NCI-H510A treated with DMSO at 0.1 percent for 48 hours (cell line): ENCODE data around the gene OR52E6.

Experiments
- DNase-seq: peaks from one replicate; lab custom pipeline; 2025; lab: John Stamatoyannopoulos, UW

The OR52E6 gene

DNA sequence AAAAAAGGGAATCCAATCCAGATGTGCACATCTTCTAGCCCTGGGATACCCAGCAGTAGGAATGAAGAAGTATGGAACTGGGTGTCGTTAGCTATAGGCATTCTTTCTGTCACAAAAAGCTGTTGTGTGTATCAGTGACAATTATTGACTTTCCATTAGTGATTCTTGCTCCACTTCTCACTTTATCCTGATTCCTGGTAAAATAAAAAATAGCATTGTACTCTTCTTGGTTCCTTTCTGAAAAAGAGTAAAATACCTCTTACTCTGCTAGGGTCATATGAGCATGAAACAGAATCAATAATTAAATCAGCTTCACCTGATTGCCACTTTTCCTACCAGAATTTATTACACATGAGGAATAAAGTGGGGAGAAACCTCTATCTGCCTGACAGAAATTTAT is at the start of gene OR52E6:
Gene OR52E6, minus strand, starts transcription at position 101 of the 400 bp plus-strand sequence. Its CDS starts 0 bp downstream, at position 101.
- DNase-seq: no peak

DNA sequence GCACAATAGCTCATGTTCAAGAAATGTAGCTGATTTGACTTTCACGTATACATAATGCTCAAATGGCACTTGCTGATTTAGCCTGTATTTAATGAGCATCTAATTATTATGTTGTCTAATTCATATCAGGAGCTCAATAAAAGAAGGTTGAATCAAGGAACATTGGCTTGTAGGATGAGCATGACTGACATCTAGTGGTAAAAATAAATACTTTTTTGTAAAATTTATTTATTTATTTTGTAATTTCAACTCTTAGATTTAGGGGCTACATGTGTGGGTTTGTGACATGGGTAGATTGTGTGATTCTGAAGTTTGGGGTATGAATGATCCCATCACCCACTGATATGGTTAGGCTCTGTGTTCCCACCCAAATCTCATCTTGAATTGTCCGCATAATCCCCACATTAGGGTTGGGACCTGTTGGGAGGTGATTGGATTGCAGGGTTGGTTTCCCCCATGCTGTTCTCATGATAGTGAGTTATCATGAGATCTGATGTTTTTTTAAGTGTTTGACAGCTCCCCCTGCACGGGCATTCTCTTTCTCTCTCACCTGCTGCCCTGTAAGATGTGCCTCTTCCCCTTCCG is 49.6 kb upstream of the OR52E6 start:
- peak; percentile 6 for DNase-seq

DNA sequence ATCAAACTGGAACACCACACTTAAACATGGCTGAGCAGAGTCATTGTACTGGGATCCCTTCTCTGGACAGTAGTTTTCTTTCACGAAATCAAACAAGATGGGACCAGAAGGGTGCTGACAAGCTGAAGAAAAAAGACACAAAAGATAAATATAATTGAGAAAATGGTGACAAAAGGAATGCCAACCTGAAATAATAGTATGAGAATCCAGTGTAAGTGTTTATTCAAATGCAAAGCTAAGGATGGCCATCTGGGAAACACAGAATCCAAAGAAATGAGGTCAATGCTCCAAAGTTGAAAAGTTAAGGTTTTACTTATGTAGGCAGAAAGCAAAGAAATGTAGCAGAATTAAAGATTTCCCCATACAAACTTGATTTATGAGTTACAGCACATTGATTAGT is 46.0 kb upstream of the OR52E6 start:
- no peak for DNase-seq

DNA sequence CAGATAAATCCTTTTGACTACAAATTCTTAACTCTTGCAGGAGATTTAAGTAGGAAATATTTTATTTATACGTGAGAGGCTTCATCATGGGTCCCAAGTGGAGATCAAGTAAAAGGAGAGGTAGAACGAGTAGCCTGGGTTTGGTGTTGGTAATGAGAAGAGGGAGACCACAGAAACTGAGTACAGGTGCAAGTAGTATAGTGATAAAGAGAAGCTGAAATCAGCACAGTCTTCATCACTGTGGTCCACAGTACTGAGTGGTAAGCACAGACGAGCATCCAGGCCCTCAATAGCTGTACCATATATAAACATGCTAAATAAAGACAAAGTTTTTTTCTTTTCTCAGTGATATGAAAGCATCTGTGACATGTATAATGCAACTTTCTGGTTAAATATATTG is 45.5 kb upstream of the OR52E6 start:
- no peak for DNase-seq

DNA sequence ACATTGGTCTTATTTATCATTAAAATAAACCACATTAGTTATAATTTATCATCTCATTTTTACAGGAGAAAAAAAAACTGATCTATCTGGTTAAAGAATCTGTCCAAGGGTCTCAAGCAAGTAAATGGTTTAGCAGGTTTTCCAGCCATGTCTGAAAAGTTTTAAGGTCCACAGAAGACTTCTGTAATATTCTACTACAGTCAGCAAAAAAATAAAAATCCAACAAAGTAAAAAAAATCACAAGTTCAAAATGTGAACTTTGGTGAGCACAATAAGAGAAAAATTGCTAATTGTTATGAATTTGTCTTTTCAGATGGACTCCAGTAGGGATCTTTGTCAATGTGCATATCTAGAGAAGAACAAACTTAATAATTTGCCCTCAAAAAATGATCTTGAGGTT is 40.1 kb upstream of the OR52E6 start:
- DNase-seq: no peak

DNA sequence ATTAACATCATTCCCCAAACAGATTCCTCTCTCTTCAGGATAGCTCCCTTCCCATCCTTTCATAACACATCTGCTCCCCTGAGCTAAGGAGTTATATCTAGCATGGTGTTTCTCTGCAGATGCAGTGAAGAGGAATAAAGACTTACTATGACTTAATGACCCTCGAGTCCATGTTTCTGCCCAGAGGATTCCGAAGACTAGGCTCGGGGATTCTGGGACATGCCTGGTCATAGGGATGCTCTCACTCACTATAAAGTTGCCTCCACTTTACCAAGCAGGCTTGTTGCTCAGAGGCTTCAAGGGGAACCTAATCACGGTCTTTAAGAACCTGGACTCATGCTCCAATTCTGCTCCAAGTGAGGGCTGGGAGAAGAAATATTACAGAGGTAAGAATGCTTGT is 38.6 kb upstream of the OR52E6 start, which contains the start of gene OR52E4:
Gene OR52E4, plus strand, starts transcription at position 301 of the 400 bp plus-strand sequence. CDS start 3,664 bp downstream, outside the sequence.
- DNase-seq: no peak

DNA sequence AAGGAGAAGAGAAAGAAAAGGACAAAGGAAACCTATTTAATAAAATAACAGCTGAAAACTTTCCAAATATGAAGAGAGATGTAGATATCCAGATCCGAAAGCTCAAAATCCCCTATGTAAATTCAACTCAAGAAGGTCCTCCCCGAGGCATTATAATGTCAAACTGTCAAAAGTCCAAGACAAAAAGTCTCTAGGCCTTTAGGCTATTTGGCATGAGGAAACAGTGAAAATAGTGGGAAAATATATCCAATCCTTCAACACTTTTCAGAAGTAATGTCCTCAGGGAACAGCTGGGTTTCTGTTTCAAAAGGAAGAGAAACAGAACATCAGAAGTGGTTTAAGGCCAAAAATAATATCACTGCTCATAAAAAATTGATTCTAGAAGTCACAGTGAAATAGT is 36.9 kb upstream of the OR52E6 start:
- no peak for DNase-seq

DNA sequence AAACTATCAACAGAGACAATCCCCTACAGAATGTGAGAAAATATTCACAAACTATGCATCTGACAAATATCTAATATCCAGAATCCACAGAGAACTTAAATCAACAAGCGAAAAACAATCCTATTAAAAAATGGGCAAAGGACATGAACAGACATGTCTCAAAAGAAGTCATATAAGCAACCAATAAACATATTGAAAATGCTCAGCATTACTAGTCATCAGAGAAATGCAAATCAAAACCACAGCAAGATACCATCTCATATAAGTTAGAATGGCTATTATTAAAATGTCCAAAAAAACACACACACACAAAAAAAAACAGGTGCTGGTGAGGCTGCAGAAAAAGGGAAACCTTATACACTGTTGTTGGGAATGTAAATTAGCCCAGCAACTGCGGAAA is 24.1 kb upstream of the OR52E6 start:
- no peak for DNase-seq

DNA sequence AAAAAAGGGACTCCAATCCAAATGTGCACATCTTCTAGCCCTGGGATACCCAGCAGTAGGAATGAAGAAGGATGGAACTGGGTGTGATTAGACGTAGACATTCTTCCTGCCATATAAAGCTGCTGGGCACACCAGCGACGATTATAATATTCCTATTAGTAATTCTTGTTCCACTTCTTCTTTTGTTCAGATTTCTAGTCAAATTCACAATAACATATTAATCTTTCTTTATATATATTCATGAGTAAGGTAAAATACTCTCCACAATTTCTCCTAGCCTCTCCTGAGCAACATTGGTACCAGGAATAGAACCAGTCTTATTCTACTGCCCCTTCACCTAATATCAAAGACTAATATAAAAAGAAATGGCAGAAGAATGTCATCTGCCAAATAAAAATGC is 15.9 kb upstream of the OR52E6 start, which contains the start of gene OR52E8:
Gene OR52E8, minus strand, starts transcription at position 101 of the 400 bp plus-strand sequence. Its CDS starts 0 bp downstream, at position 101.
- no peak for DNase-seq

DNA sequence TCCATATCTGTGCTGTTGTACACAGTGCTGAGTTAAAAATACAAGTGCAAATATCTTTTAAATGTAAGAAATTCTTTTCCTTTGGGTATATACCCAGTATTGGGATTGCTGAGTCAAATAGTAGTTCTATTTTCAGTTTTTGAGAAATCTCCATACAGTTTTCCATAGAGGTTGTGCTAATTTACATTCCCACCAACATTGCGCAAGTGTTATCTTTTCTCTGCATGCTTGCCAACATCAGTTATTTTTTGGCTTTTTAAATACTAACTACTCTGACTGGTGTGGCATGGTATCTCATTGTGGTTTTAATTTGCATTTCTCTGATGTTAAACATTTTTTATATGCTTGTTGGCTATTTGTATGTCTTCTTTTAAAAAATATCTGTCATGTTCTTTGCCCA is 9.3 kb upstream of the OR52E6 start:
- no peak for DNase-seq

DNA sequence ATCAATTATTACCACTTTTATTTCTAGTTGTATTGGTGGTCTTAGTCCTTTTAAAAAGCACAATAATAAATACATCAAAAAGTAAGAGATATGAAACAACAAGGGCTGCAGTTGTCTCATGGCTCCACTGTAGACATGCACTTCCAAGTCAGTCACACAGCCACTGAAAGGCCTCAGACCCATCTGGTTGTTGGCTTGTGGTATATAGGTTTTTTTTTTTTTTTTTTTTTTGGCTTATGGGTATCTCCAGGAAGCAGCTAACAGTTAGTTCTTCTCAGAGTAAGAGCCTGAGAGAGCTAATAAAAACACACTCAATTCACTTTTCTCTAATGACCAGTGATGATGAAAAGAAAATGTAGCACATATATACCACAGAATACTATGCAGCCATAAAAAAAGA is 6.0 kb upstream of the OR52E6 start:
- DNase-seq: no peak

DNA sequence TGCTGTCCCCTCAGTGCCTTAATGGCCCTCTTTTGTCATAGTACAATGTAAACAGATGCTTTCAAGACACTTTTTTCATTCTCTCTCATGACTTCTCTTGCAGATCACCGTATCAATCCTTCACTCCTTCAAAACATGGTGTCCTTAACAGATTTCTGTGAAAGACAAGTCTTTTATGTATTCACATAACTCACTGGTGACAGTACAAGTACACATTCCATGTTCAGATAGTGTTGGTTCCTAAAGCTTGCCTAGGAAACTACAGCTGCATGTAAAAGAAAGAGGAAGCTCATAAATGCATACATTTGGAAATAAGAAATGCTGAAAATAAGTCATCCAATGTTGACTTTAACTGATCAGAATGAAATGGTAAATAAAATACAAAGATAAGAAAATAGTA is 5.0 kb upstream of the OR52E6 start:
- no peak for DNase-seq

DNA sequence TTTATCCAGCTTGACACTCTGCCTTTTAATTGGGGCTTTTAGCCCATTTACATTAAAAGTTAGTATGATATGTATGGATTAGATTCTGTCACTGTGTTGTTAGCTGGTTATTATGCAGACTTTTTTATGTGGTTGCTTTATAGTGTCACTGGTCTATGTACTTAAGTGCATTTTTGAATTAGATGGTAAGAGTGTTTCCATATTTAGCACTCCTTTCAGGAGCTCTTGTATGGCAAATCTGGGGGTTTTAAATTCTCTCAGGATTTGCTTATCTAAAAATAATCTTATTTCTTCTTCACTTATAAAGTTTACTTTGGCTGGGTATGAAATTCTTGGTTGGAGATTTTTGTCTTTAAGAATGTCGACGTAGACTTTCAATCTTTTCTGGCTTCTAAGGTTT is 4.0 kb downstream of the OR52E6 start:
- DNase-seq: no peak

DNA sequence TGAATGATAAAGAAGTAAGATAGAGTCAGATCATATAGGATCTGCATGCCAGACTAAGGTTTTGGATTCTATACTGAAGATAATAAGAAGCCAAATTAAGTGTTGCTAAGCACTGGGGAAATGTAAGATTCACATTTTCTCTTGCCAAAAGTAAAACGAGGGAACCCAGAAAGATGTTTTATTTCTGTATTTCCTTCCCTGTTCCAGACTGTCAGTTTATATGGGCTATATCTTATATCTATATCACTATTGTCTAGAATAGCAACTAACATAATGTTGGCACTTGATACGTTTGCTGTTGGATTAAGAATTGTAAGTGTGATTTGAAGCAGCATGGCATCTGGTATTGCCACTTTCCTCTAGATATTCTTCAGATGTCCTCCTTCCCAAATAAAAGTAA is 8.3 kb downstream of the OR52E6 start:
- no peak for DNase-seq

DNA sequence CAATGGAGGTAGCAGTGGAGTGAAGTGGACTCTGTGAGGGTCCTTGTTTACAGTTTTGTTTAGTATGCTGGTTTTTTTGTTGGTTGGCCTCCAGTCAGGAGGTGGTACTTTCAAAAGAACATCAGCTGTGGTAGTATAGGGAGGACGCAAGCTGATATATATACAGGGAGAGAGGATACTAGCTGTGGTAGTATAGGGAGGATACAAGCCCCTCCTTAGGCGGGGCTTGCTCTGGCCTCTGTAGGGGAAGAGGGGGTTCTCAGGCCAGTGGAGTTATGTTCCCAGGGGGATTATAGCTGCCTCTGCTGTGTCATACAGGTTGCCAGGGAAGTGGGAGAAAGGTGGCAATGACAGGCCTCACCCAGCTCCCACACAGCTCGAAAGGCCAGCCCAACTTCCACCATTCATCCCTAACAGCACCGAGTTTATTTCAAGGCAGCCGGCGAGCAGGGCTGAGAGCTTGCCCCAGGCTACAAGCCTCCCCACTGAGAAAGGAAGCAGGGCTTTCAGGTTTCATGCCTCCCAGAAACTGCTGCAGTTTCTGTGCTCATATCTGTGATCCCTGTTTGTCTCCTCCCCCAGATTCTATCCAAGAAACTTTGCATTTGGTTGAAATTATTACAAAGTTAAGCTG is 10.4 kb downstream of the OR52E6 start:
- DNase-seq: no peak

DNA sequence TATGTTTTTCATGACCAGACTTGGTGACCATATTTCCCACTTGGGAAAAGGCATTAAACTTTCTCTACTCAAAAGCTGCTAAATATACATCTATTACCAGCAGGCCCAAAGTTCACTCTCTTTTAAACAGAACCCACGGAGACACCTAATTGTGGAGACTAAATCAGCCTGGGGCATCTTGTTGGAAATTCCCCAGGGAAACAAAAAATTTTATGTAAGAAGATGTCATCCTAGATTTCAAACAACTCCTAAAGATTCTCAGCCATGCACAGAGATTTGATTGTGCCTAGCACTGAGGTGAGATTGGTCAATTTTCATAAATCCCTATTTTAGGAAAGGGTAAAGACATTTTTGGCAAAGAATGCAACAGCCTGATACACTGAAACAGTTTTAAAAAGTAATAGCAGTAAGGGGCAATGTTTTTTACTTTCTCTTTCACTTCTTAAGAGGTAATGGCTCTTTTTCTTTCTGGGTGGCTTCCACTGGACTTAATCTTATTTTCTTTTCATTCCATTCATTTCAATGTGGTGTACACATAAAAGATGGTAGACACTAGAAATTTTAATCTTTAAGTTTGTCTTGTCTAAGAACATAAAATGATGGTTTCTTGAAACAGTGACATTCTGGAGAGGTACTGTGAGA is 23.3 kb downstream of the OR52E6 start:
- no peak for DNase-seq

DNA sequence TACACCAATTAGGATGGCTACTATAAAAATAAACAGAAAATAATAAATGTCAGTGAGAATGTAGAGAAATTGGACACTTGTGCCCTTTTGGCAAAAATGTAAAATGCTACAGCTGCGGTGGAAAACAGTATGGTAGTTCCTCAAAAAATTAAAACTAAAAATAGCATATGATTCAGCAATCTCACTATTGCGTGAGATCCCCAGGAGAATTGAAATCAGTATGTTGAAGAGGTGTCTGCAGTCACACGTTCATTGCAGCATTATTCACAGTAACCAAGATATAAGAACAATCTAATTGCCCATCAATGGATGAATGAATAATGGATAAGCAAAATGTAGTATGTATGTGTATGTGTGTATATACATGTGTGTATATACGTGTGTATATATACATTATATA is 26.2 kb downstream of the OR52E6 start:
- DNase-seq: no peak

DNA sequence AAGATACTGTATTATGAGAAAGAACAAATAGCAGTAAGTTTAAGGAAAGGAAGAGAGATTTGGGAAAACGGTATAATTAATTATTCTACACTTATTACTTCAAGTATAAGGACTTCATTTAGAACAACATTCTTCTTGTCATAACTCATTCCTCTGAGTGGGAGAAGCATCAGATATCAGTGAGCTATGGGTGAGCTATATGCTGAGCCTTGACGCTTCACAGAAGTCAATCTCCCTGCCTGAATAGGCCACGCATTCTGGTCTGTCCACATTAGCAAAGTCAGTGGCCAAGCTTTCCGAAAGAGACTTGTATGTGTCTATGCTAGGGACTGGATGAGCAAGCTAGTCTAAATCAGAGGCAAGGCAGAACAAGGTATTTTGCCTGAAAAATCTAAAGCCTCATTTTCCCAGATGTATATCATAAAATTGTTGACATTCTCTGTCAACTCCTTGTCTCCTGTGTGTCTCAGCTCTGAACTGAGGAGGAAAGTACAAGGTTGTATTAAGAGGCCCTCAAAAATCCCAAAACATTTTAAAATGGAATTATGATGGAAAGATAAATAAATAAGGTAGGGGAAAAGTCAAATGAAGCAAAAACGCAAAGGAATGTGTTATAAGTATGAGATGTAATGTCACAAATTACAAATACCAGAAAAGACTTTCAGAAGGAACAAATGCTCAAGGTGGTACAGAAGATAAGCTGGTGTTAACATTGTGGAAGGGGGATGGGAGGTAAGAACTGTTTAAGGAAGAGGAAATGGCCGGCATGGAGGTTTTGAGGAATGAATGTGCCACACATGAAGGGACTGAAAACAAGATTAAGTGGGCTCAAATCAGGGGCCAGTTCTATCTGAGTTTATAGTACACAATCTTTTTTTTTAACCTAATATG is 31.5 kb downstream of the OR52E6 start:
- no peak for DNase-seq

DNA sequence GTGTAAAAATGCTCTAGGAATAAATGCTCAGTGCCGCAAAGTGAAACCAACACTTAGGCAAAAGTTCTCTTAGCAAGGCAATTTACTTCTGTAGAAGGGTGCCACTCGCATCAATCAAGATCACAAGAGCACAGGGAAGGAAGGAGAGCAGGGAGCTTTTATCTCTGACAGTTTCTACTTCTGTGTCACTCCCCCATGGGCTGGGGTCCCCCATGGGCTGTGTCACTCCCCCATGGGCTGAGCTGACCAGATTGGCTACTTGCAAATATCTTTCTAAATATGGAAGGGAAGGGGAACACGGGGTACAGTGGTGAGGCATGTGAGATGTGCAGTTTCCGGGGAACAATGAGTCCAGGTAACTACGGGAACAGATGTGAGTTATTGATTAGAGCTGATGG is 32.6 kb downstream of the OR52E6 start:
- no peak for DNase-seq

DNA sequence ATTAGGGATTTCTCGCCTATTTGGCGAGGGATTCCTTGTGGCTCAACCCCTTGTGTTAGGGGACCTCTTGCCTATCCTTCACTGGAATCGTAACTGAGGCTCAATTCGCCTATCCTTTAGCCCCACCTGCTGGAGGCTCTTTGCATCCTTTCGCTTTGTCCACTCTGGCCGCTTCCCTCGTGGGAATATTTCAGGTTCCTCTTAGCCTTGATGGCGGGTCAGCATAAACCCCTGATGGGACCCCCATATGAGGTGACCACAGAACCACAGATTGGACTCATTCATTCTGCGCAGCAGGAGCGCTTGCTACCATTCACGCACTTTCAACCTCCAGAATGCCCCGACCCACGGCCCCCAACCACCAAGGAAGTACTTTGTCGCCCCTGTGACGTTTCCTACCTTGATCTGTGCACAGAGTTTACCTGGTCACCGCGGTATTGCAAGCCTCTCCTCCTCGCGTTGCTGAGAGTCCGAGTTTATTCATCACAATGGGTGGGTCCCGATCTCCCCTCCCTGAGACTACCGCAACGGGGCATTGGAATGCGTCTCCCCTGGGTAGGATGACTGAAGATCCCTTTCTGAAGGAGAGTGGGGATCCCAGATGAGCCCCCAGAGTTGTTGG is 33.1 kb downstream of the OR52E6 start, which contains the start of gene OR52N2:
Gene OR52N2, plus strand, starts transcription at position 425 of the 622 bp plus-strand sequence. CDS start 11,412 bp downstream, outside the sequence.
- no peak for DNase-seq

DNA sequence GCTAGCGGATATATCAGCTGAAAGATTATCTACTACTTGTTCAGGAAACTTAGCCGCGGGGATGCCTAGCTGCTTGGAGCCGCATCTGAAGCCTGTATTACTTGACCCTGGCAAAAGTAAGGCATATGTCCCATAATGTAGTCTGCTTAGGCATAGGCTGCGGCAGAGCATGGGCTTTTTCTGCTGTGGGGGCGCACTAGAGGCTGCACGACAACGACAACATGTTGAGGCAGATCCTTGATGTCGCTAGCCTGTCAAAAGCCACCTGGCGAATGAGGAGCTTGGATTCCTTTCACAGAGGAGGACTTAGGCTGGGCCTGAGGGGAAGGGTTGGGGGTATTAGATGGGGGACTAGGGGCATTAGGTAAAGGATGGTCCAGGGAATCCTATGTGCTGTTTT is 34.1 kb downstream of the OR52E6 start:
- no peak for DNase-seq

DNA sequence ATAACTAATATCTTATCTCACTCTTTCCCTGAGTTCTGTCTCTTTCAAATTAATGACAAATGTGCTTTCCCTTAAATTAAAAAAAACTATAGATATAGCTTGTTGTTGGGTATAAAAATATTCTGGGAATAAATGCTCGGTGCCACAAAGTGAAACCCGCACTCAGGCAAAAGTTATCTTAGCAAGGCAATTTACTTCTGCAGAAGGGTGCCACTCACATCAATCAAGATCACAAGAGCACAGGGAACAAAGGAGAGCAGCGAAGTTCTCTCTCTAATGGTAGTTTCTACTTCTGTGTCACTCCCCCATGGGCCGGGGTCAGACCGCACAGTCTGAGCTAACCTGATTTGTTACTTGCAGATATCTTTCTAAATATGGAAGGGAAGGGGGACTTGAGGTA is 37.7 kb downstream of the OR52E6 start:
- DNase-seq: no peak
